ENCODE results near the gene COL25A1.
"Not testable (repeated sequence)": the region's sequence is repeated elsewhere in the genome, so short reads cannot be mapped to it uniquely, and the experiment has no call there.

Gene COL25A1

DNA sequence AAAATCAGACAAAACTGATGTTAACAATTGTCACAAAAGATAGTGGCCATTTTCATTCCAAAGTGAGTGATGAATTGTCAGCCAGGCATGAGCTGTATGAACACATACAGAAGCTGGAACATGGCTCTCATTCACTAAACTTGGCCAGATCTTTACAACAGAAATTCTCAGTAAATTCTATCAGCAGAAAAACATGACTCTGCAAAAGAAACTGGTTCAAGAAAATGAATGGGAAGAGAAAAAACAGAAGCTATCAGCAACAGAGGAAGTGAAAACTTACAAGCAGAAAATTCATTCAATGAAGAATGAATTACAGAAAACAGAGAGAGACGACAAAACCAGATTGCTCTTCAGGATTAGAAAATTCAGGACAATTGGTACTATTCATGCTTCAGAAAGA lies 249.6 kb downstream of the COL25A1 start:
- DNase-seq (ENCODE audit: low spot score) = no peak

- DNase-seq (ENCODE audit: low spot score) = no peak
Measured at GRCh38 chr4:109051054-109051453, 251.4 kb downstream of the COL25A1 start.

GRCh38 chr4:109049926-109050325 lies 252.5 kb downstream of the COL25A1 start:
- no peak for DNase-seq (ENCODE audit: low spot score)

- no peak for DNase-seq (ENCODE audit: low spot score)
Measured at GRCh38 chr4:109046471-109047201, 255.8 kb downstream of the COL25A1 start.

DNA sequence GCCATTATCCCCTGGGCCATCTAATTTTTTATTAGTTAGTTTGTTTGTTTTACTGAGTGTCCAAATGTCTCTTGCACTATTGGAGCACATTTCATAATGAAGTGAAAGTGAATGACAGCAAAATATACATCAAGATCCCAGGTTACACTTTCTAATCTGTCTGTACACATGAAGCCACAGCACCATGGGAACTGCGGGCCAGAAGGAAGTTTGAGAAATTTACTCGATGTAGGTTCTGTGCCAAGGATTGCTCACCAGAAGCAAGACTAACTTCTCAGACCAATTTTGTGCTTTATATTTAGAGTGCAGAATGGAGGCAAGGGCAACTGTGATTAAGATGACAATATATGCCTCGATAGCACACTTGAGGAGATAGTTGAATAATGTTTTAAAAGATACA lies 258.0 kb downstream of the COL25A1 start:
- DNase-seq (ENCODE audit: low spot score) = no peak

DNA sequence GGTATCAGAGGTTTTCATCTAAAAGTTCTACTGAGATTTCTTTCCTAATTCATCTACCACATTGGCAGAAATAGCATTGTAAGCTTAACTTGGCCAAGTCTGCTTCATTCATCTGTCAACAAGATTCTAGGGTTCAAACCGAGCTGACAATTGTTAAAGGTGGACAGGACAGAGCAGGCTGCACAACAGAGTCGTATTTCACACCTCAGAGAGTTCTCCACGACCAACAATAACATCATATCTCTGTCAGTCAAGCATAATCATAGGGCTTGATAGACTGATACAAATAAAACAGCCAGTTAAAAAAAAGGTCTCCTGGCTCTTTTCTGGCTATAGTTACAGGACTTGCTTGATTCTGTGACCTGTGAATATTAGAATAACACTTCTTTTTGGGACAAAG lies 259.2 kb downstream of the COL25A1 start:
- DNase-seq (ENCODE audit: low spot score) = no peak

DNA sequence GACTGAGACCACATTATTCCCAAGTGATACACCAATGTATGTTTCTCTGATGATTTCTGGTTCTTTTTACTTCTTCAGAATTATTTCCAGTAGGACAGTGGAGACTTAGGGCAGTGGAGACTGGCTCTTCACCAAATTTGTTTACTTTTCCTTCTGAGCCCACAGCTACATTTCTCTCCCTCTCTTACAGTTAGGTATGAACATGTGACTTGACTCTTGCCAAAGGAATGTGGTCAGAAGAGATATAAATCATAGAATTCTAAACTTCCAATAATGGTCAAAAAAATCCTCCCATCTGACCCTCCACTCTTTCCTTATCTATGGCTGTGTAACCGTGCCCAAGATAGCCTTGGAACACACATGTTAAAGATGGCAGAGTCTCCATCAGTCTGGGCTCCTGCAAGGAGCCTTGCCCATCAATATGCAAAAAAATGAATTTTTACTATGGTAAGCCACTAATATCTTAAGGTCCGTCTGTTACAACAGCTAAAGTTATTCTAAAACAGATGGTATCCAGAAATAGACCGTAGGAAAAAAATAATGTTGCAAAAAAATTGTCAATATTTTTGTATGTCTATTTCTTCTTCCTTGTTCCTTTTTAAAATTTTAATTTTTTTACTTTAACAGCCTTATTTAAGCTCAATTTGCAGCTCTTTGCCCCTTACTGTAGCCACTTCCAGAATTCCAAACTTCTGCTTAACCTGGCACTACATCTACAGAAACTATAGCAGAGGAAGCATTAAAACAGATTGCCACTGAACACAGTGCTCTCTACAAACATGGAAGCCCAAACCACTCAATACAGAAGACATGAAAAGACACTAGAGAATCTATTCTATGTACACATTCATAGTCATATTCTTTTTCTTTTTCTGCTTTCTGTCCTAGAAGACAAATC lies 260.7 kb downstream of the COL25A1 start:
- DNase-seq (ENCODE audit: low spot score) = no peak

DNA sequence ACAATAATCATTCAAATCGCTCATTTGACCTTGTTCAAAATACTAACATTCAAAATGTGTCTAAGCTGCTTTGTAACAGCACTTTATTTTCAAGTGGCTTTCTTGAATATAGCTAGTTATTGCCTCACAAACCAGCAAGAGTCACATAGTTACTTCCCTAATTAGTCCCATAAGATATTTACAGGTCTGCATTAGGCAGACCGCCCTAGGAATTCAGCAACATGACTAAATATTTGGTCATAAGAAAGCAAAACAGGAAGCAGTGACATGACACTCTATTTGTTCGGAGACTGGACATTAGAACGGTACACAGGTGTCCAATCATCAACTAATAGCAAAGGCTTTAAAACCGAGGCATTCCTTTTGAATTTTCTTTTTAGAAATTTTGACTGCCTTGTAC lies 262.0 kb downstream of the COL25A1 start:
- no peak for DNase-seq (ENCODE audit: low spot score)

DNA sequence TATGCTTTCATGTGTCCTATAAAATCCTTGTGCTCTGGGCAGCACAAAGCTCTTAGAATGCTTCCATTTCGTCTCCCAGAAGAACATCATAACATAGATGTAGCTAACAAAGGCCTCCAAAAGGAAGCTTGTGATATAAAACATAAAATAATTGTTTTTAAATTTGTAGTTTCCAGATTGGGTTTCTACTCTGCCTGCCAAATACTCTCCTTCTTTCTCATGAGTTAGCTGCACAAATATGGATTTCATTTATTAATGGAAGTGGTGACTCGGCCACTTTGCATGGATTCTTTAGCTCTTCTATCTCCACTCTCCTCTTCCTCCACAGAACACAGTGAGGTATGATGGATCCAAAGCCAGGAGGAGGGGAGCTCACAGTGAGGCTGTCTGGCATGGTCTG lies 265.4 kb downstream of the COL25A1 start:
- no peak for DNase-seq (ENCODE audit: low spot score)

- no peak for DNase-seq (ENCODE audit: low spot score)
Measured at GRCh38 chr4:109033993-109034392, 268.5 kb downstream of the COL25A1 start.

GRCh38 chr4:109032671-109033070 lies 269.8 kb downstream of the COL25A1 start:
- DNase-seq (ENCODE audit: low spot score) = no peak

DNA sequence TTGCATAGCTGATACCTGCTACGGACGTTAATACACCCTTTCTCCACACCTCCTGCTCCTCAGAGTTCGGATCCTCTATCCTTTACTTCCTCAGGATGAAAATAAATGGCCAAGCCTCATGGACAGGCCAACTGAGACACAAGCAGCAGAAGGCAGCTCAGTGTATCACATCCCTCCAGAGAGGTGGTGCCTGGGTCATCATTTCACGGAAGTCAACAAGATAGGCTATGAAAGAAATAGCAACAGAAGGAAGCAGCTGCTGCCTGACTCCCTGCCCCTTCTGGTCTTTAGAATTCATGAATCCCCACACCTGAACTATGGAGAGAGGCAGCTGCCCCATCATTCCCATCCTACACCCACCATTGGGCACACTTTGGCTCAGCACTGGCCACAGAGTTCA lies 272.5 kb downstream of the COL25A1 start:
- DNase-seq (ENCODE audit: low spot score) = no peak

- no peak for DNase-seq (ENCODE audit: low spot score)
Measured at GRCh38 chr4:109027016-109027500, 275.4 kb downstream of the COL25A1 start.

- DNase-seq (ENCODE audit: low spot score) = no peak
Measured at GRCh38 chr4:109026588-109026987, 275.9 kb downstream of the COL25A1 start.

DNA sequence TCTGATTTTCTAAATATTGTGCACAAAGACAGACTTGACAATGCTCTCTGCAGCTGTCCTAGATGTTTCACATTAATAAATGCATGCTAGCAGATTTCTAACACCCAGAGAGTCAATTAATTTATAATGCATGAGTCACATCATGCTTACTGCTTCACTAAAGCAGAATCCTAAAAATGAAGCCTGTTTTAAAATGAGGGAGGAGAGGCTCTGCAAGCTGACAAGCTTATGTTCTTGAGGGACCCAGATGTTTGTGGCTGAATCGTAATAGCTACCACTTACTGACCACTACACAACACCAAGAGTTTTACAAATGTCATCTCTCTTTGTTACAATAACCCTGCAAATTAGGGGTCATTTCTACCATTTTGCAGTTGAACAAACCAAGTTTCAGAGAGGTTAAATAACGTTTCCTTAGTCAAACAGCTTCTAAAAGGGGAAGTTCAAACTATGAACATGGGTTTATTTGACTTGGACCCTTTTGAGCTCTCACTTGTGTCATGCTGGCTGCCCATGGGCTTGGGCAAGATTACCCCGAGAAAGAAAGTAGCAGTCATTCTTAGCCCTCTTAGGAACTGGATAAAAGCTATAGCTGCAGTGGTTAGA lies 276.9 kb downstream of the COL25A1 start:
- no peak for DNase-seq (ENCODE audit: low spot score)

- no peak for DNase-seq (ENCODE audit: low spot score)
Measured at GRCh38 chr4:109022961-109023360, 279.5 kb downstream of the COL25A1 start.

DNA sequence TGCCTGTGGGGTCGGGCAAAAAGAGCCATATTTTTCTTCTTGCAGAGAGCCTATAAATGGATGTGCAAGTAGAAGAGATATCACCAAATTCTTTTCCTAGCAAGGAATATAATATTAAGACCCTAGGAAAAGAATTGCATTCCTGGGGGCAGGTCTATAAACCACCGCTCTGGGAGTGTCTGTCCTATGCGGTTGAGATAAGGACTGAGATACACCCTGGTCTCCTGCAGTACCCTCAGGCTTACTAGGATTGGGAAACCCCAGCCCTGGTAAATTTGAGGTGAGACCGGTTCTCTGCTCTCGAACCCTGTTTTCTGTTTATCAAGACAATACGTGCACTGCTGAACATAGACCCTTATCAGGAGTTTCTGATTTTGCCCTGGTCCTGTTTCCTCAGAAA lies 280.8 kb downstream of the COL25A1 start:
- DNase-seq (ENCODE audit: low spot score) = not testable (repeated sequence)

DNA sequence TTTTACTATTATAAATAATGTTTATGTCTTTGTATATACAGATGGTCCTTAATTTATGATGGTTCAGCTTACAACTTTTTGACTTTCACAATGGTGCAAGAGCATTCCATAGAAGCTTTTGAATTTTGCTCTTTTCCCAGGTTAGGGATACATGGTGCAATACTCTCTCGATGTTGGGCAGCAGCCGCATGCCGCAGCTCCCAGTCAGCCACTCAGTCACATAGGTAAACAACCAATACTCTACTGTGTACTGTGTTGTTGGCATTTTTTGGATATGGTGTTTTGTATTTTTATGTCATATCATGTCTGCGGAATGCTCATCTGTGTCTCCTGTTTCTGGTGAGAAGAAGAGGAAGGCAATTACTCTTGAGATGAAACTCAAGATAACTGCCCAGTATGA lies 281.6 kb downstream of the COL25A1 start:
- no peak for DNase-seq (ENCODE audit: low spot score)

GRCh38 chr4:109016200-109016599 lies 286.3 kb downstream of the COL25A1 start:
- no peak for DNase-seq (ENCODE audit: low spot score)

DNA sequence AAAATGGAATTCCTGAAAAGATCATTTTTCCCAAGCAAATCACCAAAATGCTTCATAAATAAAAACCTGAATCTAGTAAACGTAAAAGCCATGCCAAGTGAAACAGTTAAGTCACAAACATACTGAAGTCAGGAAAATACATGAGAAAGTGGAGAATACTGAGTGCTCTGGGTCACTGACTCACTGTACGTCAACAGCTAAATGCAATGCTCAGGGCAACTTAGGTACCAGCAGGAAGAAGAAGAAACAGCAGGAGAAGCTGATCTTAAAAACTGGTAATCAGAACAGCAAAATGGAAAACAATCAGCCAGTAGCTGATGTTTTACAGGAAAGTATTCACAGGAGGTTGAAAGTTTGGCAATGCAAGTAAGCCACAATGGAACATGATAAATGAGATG lies 287.0 kb downstream of the COL25A1 start:
- no peak for DNase-seq (ENCODE audit: low spot score)

GRCh38 chr4:109014593-109015412 lies 287.7 kb downstream of the COL25A1 start:
- no peak for DNase-seq (ENCODE audit: low spot score)

Measured in SK-N-DZ (cell line).